HCT116 (cell line): ENCODE measurements around the gene RNF11.

ENCODE experiments used
- CTCF ChIP-seq, 3 experiments: fragments of 200-600 bp in 1 of 3; sonication (generic) in 1 of 3; IDR thresholded peaks in 2 of 3; conservative IDR thresholded peaks in 1 of 3; 2 replicates each; pipeline ENCODE4 v1.5.1; 2012 to 2017; ENCODE audit warnings: low read depth in 2 of 3, low read length in 2 of 3, antibody characterized with exemption in 1 of 3, borderline replicate concordance in 1 of 3, control low read depth in 1 of 3, mild to moderate bottlenecking in 1 of 3, mixed read lengths in 1 of 3, mixed run types in 1 of 3, moderate library complexity in 1 of 3; ENCODE audit not compliant: insufficient read depth in 1 of 3
- EZH2 ChIP-seq: fragments of 200-600 bp; sonication (generic); IDR thresholded peaks from 2 replicates; pipeline ENCODE4 v1.6.1; 2017; ENCODE audit warnings: antibody characterized with exemption, mixed run types
- POLR2A ChIP-seq: IDR thresholded peaks from 2 replicates; pipeline ENCODE4 v1.7.0; 2011; ENCODE audit warnings: borderline replicate concordance; ENCODE audit not compliant: insufficient read depth, insufficient read length; ENCODE audit errors: extremely low read depth
- POLR2AphosphoS5 ChIP-seq: IDR thresholded peaks from 2 replicates; pipeline ENCODE4 v1.6.1; 2011; ENCODE audit warnings: mild to moderate bottlenecking, low read depth, low read length, moderate library complexity
- SIN3A ChIP-seq: IDR thresholded peaks from 2 replicates; pipeline ENCODE4 v1.6.1; 2012; ENCODE audit warnings: low read depth
- SRF ChIP-seq: IDR thresholded peaks from 2 replicates; pipeline ENCODE4 v1.6.1; 2012; ENCODE audit warnings: low read depth
- YY1 ChIP-seq: IDR thresholded peaks from 2 replicates; pipeline ENCODE4 v1.6.1; 2011; ENCODE audit warnings: low read length, low read depth, moderate library complexity, mild to moderate bottlenecking; ENCODE audit not compliant: insufficient replicate concordance; ENCODE audit errors: extremely low read depth

- TF ChIP-seq SIN3A: no peak
- no peak for TF ChIP-seq CTCF (IDR thresholded peaks at IDR 0.05 in 2 of 3, conservative IDR thresholded peaks at IDR 0.05 in 1 of 3; ENCODE audit: borderline replicate concordance in 1 of 3, insufficient read depth in 1 of 3, low read depth in 2 of 3, low read length in 2 of 3)
- TF ChIP-seq EZH2: no peak
- TF ChIP-seq YY1: no peak
- TF ChIP-seq SRF: no peak
- TF ChIP-seq POLR2AphosphoS5: no peak
- TF ChIP-seq POLR2A: no peak
Measured at GRCh38 chr1:51299185-51299885, 63.3 kb downstream of the RNF11 start.
